DOHH2 (cell line): ENCODE data around the gene SELENON.

Experiments
- CTCF ChIP-seq: fragments of 200-600 bp; sonication (generic); IDR thresholded peaks from one replicate; pipeline ENCODE4 v1.5.1; 2014; ENCODE audit warnings: antibody characterized with exemption, mild to moderate bottlenecking, low read depth, low read length; ENCODE audit not compliant: poor library complexity, severe bottlenecking
- EZH2phosphoT487 ChIP-seq: fragments of 200-600 bp; sonication (generic); IDR thresholded peaks from 2 replicates; pipeline ENCODE4 v1.6.1; 2017; ENCODE audit warnings: borderline replicate concordance, mild to moderate bottlenecking, antibody characterized with exemption, low read length, moderate library complexity, mixed read lengths

- TF ChIP-seq CTCF (no peak), EZH2phosphoT487 (no peak)
These were observed 7.9 kb upstream of the SELENON start for GRCh38 chr1:25792115-25792514.
